ENCODE data around the gene APOE.

APOE gene

GRCh38 chr19:44943801-44944249 lies 38.2 kb downstream of the APOE start:
- Histone ChIP-seq H3K27me3 (ENCODE audit: control insufficient read depth, insufficient read depth, low read length) (no peaks in the 10 kb centered on the region), H3K4me2 (ENCODE audit: low read length) (peak overlapping the region; percentile 43), H3K9ac (ENCODE audit: low read depth, low read length) (no peak overlapping the region), H3K4me1 (ENCODE audit: control insufficient read depth, insufficient read depth, low read length) (no peaks in the 10 kb centered on the region), H3K9me3 (replicated peaks; ENCODE audit: low read length) (no peaks in the 10 kb centered on the region), H3K36me3 (ENCODE audit: insufficient read depth, low read length) (no peaks in the 10 kb centered on the region), H3K4me3 (ENCODE audit: low read length) (no peak overlapping the region)

GRCh38 chr19:44947041-44947581 lies 41.5 kb downstream of the APOE start:
- Histone ChIP-seq H3K27me3 (ENCODE audit: control insufficient read depth, insufficient read depth, low read length) (no peaks in the 10 kb centered on the region), H3K9ac (ENCODE audit: low read depth, low read length) (no peak overlapping the region), H3K4me1 (ENCODE audit: control insufficient read depth, insufficient read depth, low read length) (peaks cover 6% of the 10 kb centered on the region), H3K9me3 (replicated peaks; ENCODE audit: low read length) (no peaks in the 10 kb centered on the region), H3K4me3 (ENCODE audit: low read length) (no peak overlapping the region), H3K4me2 (ENCODE audit: low read length) (no peak overlapping the region), H3K36me3 (ENCODE audit: insufficient read depth, low read length) (no peaks in the 10 kb centered on the region)

- H3K4me2 ChIP-seq (ENCODE audit: low read length), result no peak overlapping the region
- H3K4me1 ChIP-seq (ENCODE audit: control insufficient read depth, insufficient read depth, low read length), result peaks cover 6% of the 10 kb centered on the region
- no peak overlapping the region for H3K4me3 ChIP-seq (ENCODE audit: low read length)
- no peaks in the 10 kb centered on the region for H3K36me3 ChIP-seq (ENCODE audit: insufficient read depth, low read length)
- H3K27me3 ChIP-seq (ENCODE audit: control insufficient read depth, insufficient read depth, low read length), result no peaks in the 10 kb centered on the region
- H3K9ac ChIP-seq (ENCODE audit: low read depth, low read length), result no peak overlapping the region
- no peaks in the 10 kb centered on the region for H3K9me3 ChIP-seq (replicated peaks; ENCODE audit: low read length)
Measured at GRCh38 chr19:44948237-44948636, 42.6 kb downstream of the APOE start.

GRCh38 chr19:44948763-44949374 lies 43.3 kb downstream of the APOE start:
- H3K36me3 ChIP-seq (ENCODE audit: insufficient read depth, low read length), result no peaks in the 10 kb centered on the region

GRCh38 chr19:44949550-44949949 lies 44.0 kb downstream of the APOE start:
- Histone ChIP-seq H3K9me3 (replicated peaks; ENCODE audit: low read length) (no peaks in the 10 kb centered on the region), H3K36me3 (ENCODE audit: insufficient read depth, low read length) (no peaks in the 10 kb centered on the region), H3K4me2 (ENCODE audit: low read length) (no peak overlapping the region), H3K4me3 (ENCODE audit: low read length) (no peak overlapping the region), H3K27me3 (ENCODE audit: control insufficient read depth, insufficient read depth, low read length) (no peaks in the 10 kb centered on the region), H3K4me1 (ENCODE audit: control insufficient read depth, insufficient read depth, low read length) (peaks cover 6% of the 10 kb centered on the region), H3K9ac (ENCODE audit: low read depth, low read length) (no peak overlapping the region)

More at GRCh38 chr19:44948763-44949374, 43.3 kb downstream of the APOE start:
- Histone ChIP-seq H3K9ac (ENCODE audit: low read depth, low read length) (no peak overlapping the region), H3K4me3 (ENCODE audit: low read length) (no peak overlapping the region), H3K27me3 (ENCODE audit: control insufficient read depth, insufficient read depth, low read length) (no peaks in the 10 kb centered on the region), H3K4me1 (ENCODE audit: control insufficient read depth, insufficient read depth, low read length) (peaks cover 6% of the 10 kb centered on the region), H3K4me2 (ENCODE audit: low read length) (no peak overlapping the region), H3K9me3 (replicated peaks; ENCODE audit: low read length) (no peaks in the 10 kb centered on the region)

- Histone ChIP-seq H3K4me1 (ENCODE audit: control insufficient read depth, insufficient read depth, low read length) (peaks cover 14% of the 10 kb centered on the region), H3K9me3 (replicated peaks; ENCODE audit: low read length) (no peaks in the 10 kb centered on the region), H3K9ac (ENCODE audit: low read depth, low read length) (peak overlapping the region; percentile 39), H3K36me3 (ENCODE audit: insufficient read depth, low read length) (no peaks in the 10 kb centered on the region), H3K27me3 (ENCODE audit: control insufficient read depth, insufficient read depth, low read length) (no peaks in the 10 kb centered on the region), H3K4me3 (ENCODE audit: low read length) (no peak overlapping the region), H3K4me2 (ENCODE audit: low read length) (peak overlapping the region; percentile 74)
Measured at GRCh38 chr19:44951179-44952159, 45.9 kb downstream of the APOE start.

- Histone ChIP-seq H3K36me3 (ENCODE audit: insufficient read depth, low read length) (no peaks in the 10 kb centered on the region), H3K4me3 (ENCODE audit: low read length) (peak overlapping the region; percentile 75), H3K27me3 (ENCODE audit: control insufficient read depth, insufficient read depth, low read length) (no peaks in the 10 kb centered on the region), H3K9ac (ENCODE audit: low read depth, low read length) (peak overlapping the region; percentile 88), H3K9me3 (replicated peaks; ENCODE audit: low read length) (no peaks in the 10 kb centered on the region), H3K4me1 (ENCODE audit: control insufficient read depth, insufficient read depth, low read length) (peaks cover 24% of the 10 kb centered on the region), H3K4me2 (ENCODE audit: low read length) (peak overlapping the region; percentile 92)
Measured at GRCh38 chr19:44954278-44954648, 48.7 kb downstream of the APOE start.

- H3K36me3 ChIP-seq (ENCODE audit: insufficient read depth, low read length), result no peaks in the 10 kb centered on the region
- no peaks in the 10 kb centered on the region for H3K9me3 ChIP-seq (replicated peaks; ENCODE audit: low read length)
- H3K4me2 ChIP-seq (ENCODE audit: low read length), result peak within 1 kb of the TSS; percentile 92
- peak within 1 kb of the TSS; percentile 98 for H3K4me3 ChIP-seq (ENCODE audit: low read length)
- H3K27me3 ChIP-seq (ENCODE audit: control insufficient read depth, insufficient read depth, low read length), result no peaks in the 10 kb centered on the region
- H3K4me1 ChIP-seq (ENCODE audit: control insufficient read depth, insufficient read depth, low read length), result peaks cover 24% of the 10 kb centered on the region
- H3K9ac ChIP-seq (ENCODE audit: low read depth, low read length), result peak within 1 kb of the TSS; percentile 88
Measured at GRCh38 chr19:44954649-44955504, 49.3 kb downstream of the APOE start, which contains the start of gene CLPTM1. CLPTM1 (plus strand) TSS chr19:44955380; CDS start chr19:44955396, 16 bp downstream.

GRCh38 chr19:44955505-44956439 lies 50.2 kb downstream of the APOE start:
- H3K9me3 ChIP-seq (replicated peaks; ENCODE audit: low read length), result no peaks in the 10 kb centered on the region
- H3K9ac ChIP-seq (ENCODE audit: low read depth, low read length), result peak overlapping the region; percentile 88
- H3K4me3 ChIP-seq (ENCODE audit: low read length), result peak overlapping the region; percentile 98
- H3K27me3 ChIP-seq (ENCODE audit: control insufficient read depth, insufficient read depth, low read length), result no peaks in the 10 kb centered on the region
- H3K4me2 ChIP-seq (ENCODE audit: low read length), result peak overlapping the region; percentile 85
- peaks cover 24% of the 10 kb centered on the region for H3K4me1 ChIP-seq (ENCODE audit: control insufficient read depth, insufficient read depth, low read length)
- peaks cover 6% of the 10 kb centered on the region for H3K36me3 ChIP-seq (ENCODE audit: insufficient read depth, low read length)

GRCh38 chr19:44957526-44957925 lies 51.9 kb downstream of the APOE start:
- peaks cover 20% of the 10 kb centered on the region for H3K36me3 ChIP-seq (ENCODE audit: insufficient read depth, low read length)
- no peak overlapping the region for H3K4me3 ChIP-seq (ENCODE audit: low read length)
- peaks cover 18% of the 10 kb centered on the region for H3K4me1 ChIP-seq (ENCODE audit: control insufficient read depth, insufficient read depth, low read length)
- H3K27me3 ChIP-seq (ENCODE audit: control insufficient read depth, insufficient read depth, low read length), result no peaks in the 10 kb centered on the region
- peak overlapping the region; percentile 85 for H3K4me2 ChIP-seq (ENCODE audit: low read length)
- H3K9ac ChIP-seq (ENCODE audit: low read depth, low read length), result peak overlapping the region; percentile 7
- no peaks in the 10 kb centered on the region for H3K9me3 ChIP-seq (replicated peaks; ENCODE audit: low read length)
